ENCODE data around the gene PDZD8.

- TF ChIP-seq CTCF (IDR thresholded peaks at IDR 0.05) (no peak), POLR2AphosphoS5 (IDR thresholded peaks at IDR 0.05) (no peak), POLR2A (IDR thresholded peaks at IDR 0.05; ENCODE audit: low read depth) (no peak)
Observed at GRCh38 chr10:117353684-117354083, 21.6 kb downstream of the PDZD8 start.
